ENCODE measurements around the gene ZNF506.
A peak's percentile ranks its signal among the peaks of the same experiment; 100 is the strongest.
"Not testable (repeated sequence)": the region's sequence is repeated elsewhere in the genome, so short reads cannot be mapped to it uniquely, and the experiment has no call there.

The ZNF506 gene

GRCh38 chr19:19821366-19821951 lies at the start of gene ZNF506:
Gene ZNF506 (minus strand): TSS chr19:19821750. CDS start chr19:19821603, 147 bp downstream.
- peak; percentile 91 to 92 for DNase-seq

- not testable (repeated sequence) for DNase-seq
Observed at GRCh38 chr19:19870086-19870485, 48.5 kb upstream of the ZNF506 start.

- DNase-seq = peak; percentile 28 to 38
Observed at GRCh38 chr19:19866611-19867248, 45.2 kb upstream of the ZNF506 start.

GRCh38 chr19:19865750-19866610 lies 44.4 kb upstream of the ZNF506 start, which contains the start of gene ZNF253:
Gene ZNF253 (plus strand): TSS chr19:19865882. CDS start chr19:19865997, 115 bp downstream.
- DNase-seq = peak; percentile 88 to 91

GRCh38 chr19:19860756-19861390 lies 39.3 kb upstream of the ZNF506 start:
- DNase-seq = peak in 1 of 2 donors; percentile 38

GRCh38 chr19:19858751-19859150 lies 37.2 kb upstream of the ZNF506 start:
- no peak for DNase-seq

- not testable (repeated sequence) for DNase-seq
Observed at GRCh38 chr19:19851740-19852139, 30.2 kb upstream of the ZNF506 start.

GRCh38 chr19:19849056-19849455 lies 27.5 kb upstream of the ZNF506 start:
- DNase-seq = no peak

GRCh38 chr19:19847781-19848180 lies 26.2 kb upstream of the ZNF506 start:
- DNase-seq = no peak

- DNase-seq = no peak
Observed at GRCh38 chr19:19835560-19836038, 14.0 kb upstream of the ZNF506 start.

- no peak for DNase-seq
Observed at GRCh38 chr19:19826875-19827274, 5.3 kb upstream of the ZNF506 start.

GRCh38 chr19:19823916-19824315 lies 2.4 kb upstream of the ZNF506 start:
- no peak for DNase-seq

GRCh38 chr19:19821976-19822375 lies 426 bp upstream of the ZNF506 start:
- peak in 1 of 2 donors; percentile 7 for DNase-seq

- no peak for DNase-seq
Observed at GRCh38 chr19:19820774-19821320, 703 bp downstream of the ZNF506 start.

- DNase-seq = peak; percentile 22 to 29
Observed at GRCh38 chr19:19817357-19817756, 4.2 kb downstream of the ZNF506 start.

GRCh38 chr19:19816679-19817078 lies 4.9 kb downstream of the ZNF506 start:
- DNase-seq = no peak

- not testable (repeated sequence) for DNase-seq
Observed at GRCh38 chr19:19811999-19812398, 9.6 kb downstream of the ZNF506 start.

- DNase-seq = no peak
Observed at GRCh38 chr19:19805480-19805879, 16.1 kb downstream of the ZNF506 start.

- DNase-seq = no peak
Observed at GRCh38 chr19:19788015-19788414, 33.5 kb downstream of the ZNF506 start.

GRCh38 chr19:19785476-19785875 lies 36.1 kb downstream of the ZNF506 start:
- DNase-seq = not testable (repeated sequence)

GRCh38 chr19:19782783-19783182 lies 38.8 kb downstream of the ZNF506 start:
- DNase-seq = peak; percentile 25 to 33

- DNase-seq = not testable (repeated sequence)
Observed at GRCh38 chr19:19781791-19782190, 39.8 kb downstream of the ZNF506 start.

GRCh38 chr19:19778666-19779065 lies 42.9 kb downstream of the ZNF506 start:
- no peak for DNase-seq
